H1 (cell line): ENCODE data around the gene BCAS3. TPM values are rescaled to one million over a fixed set of nuclear protein-coding genes. Genes with fewer than 3 reads are reported as not detected.

ENCODE experiments used
- BACH1 ChIP-seq: IDR thresholded peaks from 2 replicates; pipeline ENCODE4 v1.6.1; 2012; ENCODE audit warnings: low read length, improper control_type of control experiment
- BCL11A ChIP-seq, 2 experiments: IDR thresholded peaks; one replicate each; pipeline ENCODE4 v1.6.1; 2011; ENCODE audit warnings: low read depth in 2 of 2, low read length in 2 of 2, mild to moderate bottlenecking in 2 of 2
- CBX8 ChIP-seq: fragments of 300-800, 300-1000 bp; sonication (generic); IDR thresholded peaks from 2 replicates; pipeline ENCODE4 v1.7.1; 2016; ENCODE audit warnings: low read depth, low read length, borderline replicate concordance
- CREB1 ChIP-seq: IDR thresholded peaks from 2 replicates; pipeline ENCODE4 v1.6.1; 2012; ENCODE audit warnings: inconsistent platforms
- EP300 ChIP-seq, 2 experiments: IDR thresholded peaks; 1 replicate in 1 of 2; 2 replicates in 1 of 2; pipeline ENCODE4 v1.6.1; 2011 to 2012; ENCODE audit warnings: low read depth in 2 of 2, low read length in 2 of 2, mild to moderate bottlenecking in 2 of 2, borderline replicate concordance in 1 of 2, inconsistent platforms in 1 of 2, moderate library complexity in 1 of 2
- EZH2 ChIP-seq: fragments of 200-600 bp; sonication (generic); IDR thresholded peaks from 2 replicates; pipeline ENCODE4 v1.7.1; 2012; ENCODE audit warnings: low read depth, mild to moderate bottlenecking, moderate library complexity, low read length, inconsistent platforms; ENCODE audit not compliant: severe bottlenecking
- HDAC2 ChIP-seq, 2 experiments: fragments of 300-600 bp in 1 of 2; sonication (generic) in 1 of 2; IDR thresholded peaks; 2 replicates each; pipeline ENCODE4 v1.6.1; 2011 to 2012; ENCODE audit warnings: low read depth in 2 of 2, low read length in 2 of 2, mild to moderate bottlenecking in 2 of 2, moderate library complexity in 2 of 2, borderline replicate concordance in 1 of 2, inconsistent platforms in 1 of 2
- JUND ChIP-seq: IDR thresholded peaks from 2 replicates; pipeline ENCODE4 v1.6.1; 2011; ENCODE audit warnings: mild to moderate bottlenecking, improper control_type of control experiment, low read length
- KDM1A ChIP-seq: fragments of 200-600, 300-600 bp; sonication (generic); IDR thresholded peaks from 2 replicates; pipeline ENCODE4 v1.7.1; 2016; ENCODE audit warnings: mild to moderate bottlenecking, low read length, borderline replicate concordance
- NANOG ChIP-seq: IDR thresholded peaks from 2 replicates; pipeline ENCODE4 v1.6.1; 2011; ENCODE audit warnings: low read length, low read depth, mild to moderate bottlenecking, inconsistent platforms; ENCODE audit not compliant: insufficient read depth, poor library complexity, severe bottlenecking
- NRF1 ChIP-seq: IDR thresholded peaks from 2 replicates; pipeline ENCODE4 v1.6.1; 2011; ENCODE audit warnings: mild to moderate bottlenecking, low read depth, low read length, improper control_type of control experiment
- SIN3A ChIP-seq, 2 experiments: IDR thresholded peaks in 1 of 2; conservative IDR thresholded peaks in 1 of 2; 2 replicates each; pipeline ENCODE4 v1.6.1; 2011 to 2012; ENCODE audit warnings: low read length in 2 of 2, improper control_type of control experiment in 1 of 2, low read depth in 1 of 2, mild to moderate bottlenecking in 1 of 2
- SUZ12 ChIP-seq: fragments of 200-600 bp; sonication (generic); IDR thresholded peaks from 2 replicates; pipeline ENCODE4 v1.6.1; 2012; ENCODE audit warnings: mild to moderate bottlenecking, inconsistent platforms, low read length, moderate library complexity, mixed read lengths
- TBP ChIP-seq: IDR thresholded peaks from 2 replicates; pipeline ENCODE4 v1.6.1; 2011; ENCODE audit warnings: low read depth, low read length, improper control_type of control experiment
- polyA plus RNA-seq, 7 experiments: library from polyadenylated mRNA; depleted of rRNA in 3 of 7; stranded (reverse) in 5 of 7; unstranded in 2 of 7; fragments of >200 nt in 5 of 7; fragments of 200-250 nt in 2 of 7; gene quantifications; 1 replicate in 5 of 7; 2 replicates in 1 of 7; 4 replicates in 1 of 7; pipeline versions ENCODE4 v1.2.1 to v1.2.3, GENCODE V29; 2011 to 2013; ENCODE audit warnings: missing spikeins in 2 of 7, mixed read lengths in 2 of 7
- total RNA-seq: library from RNA; stranded (reverse); fragmentation: NEBNext Ultra II Directional; extraction: Animal tissue kit (Norgen Biotek cat#: 25700); gene quantifications from 2 replicates; pipeline ENCODE4 v1.2.1, GENCODE V29; 2021
- TF ChIP-seq, protein P1 (sequence below): IDR thresholded peaks from 2 replicates; pipeline ENCODE4 v1.6.1; 2012; ENCODE audit warnings: inconsistent platforms
- TF ChIP-seq, protein P2 (sequence below): IDR thresholded peaks from 2 replicates; pipeline ENCODE4 v1.6.1; 2012; ENCODE audit warnings: inconsistent platforms

Gene BCAS3
- total and polyA plus RNA-seq, 2 of the 8 experiments (the other 6 are each of a cell fraction or from before 2014, with no cell fraction given), result 9.9 to 13.3 TPM

DNA sequence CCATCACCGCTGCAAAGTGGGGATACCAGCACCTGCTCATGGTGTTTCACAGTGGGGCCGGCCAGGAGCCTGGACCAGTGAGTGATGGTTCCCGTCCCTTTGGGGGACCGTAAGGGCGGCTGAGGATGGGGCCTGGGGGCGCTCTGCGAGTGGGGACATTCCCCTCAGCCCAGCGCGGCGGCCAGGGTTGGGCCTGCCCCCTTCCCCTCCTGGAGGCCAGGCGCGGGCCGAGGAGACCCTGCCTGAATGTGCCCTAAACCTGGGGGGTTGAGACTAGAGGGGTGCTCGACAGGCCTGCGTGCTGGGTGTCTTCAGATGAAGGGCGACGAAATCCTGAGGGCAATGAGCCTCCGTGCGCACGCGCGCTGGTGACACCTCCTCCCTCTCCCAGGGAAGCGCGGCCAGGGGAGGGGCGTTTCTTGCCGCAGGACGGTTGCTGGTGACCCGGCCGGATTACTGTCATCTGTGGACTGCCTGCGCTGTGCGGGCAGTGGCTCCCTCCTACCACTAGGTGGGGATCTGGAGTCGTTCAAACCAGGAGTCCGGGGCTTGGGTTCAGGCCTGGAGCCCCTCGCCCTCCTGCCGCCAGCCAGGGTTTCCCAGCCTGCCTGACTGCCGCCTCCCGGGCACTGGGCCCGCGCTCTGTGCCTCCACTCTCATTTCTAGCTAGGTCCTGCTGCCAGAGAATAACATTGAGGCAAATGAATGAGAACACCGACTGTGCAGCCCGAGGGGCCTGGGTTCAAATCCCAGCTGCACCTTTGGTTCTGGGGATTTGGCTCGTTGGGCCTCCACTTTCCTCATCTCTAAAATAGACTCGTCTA, 739.1 kb downstream of the BCAS3 start (continued):
- TF ChIP-seq SIN3A (conservative IDR thresholded peaks at IDR 0.05 in 1 of 2, IDR thresholded peaks at IDR 0.05 in 1 of 2; ENCODE audit: low read depth in 1 of 2, low read length in 2 of 2) (peak in 1 of 2 experiments; percentile 77; a peak in 1 of 4 replicates), NANOG (no peak), NRF1 (peak; percentile 59), HDAC2 (IDR thresholded peaks at IDR 0.05; ENCODE audit: borderline replicate concordance in 1 of 2, low read depth in 2 of 2, low read length in 2 of 2) (0 out of 4 replicates have a peak, but pooled peaks of 1 of the 2 experiments have one; percentile 28), BACH1 (peak; percentile 72), CBX8 (no peak), KDM1A (peak; percentile 70; the same call in 1 of the 2 replicates), BCL11A (IDR thresholded peaks at IDR 0.05; ENCODE audit: low read depth in 2 of 2, low read length in 2 of 2) (no peak), JUND (peak; percentile 31; the same call in 1 of the 2 replicates), SUZ12 (peak; percentile 52), EZH2 (peak; percentile 30), TBP (peak; percentile 40; the same call in 1 of the 2 replicates), CREB1 (0 out of 2 replicates have a peak, but pooled peaks have one; percentile 7), EP300 (IDR thresholded peaks at IDR 0.05; ENCODE audit: borderline replicate concordance in 1 of 2, low read depth in 2 of 2, low read length in 2 of 2) (no peak)
- TF ChIP-seq, protein P1, sequence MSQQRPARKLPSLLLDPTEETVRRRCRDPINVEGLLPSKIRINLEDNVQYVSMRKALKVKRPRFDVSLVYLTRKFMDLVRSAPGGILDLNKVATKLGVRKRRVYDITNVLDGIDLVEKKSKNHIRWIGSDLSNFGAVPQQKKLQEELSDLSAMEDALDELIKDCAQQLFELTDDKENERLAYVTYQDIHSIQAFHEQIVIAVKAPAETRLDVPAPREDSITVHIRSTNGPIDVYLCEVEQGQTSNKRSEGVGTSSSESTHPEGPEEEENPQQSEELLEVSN, result peak; percentile 37; the same call in 1 of the 2 replicates
- TF ChIP-seq, protein P2, sequence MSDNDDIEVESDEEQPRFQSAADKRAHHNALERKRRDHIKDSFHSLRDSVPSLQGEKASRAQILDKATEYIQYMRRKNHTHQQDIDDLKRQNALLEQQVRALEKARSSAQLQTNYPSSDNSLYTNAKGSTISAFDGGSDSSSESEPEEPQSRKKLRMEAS, result peak; percentile 44; the same call in 1 of the 2 replicates
- TF ChIP-seq, all 59 proteins: peak for 17
